ENCODE results near the gene RAD1. TPM values are rescaled to one million over a fixed set of nuclear protein-coding genes. Genes with fewer than 3 reads are reported as not detected.

Gene RAD1
- total RNA-seq, 4 donors from 2014 or later: 22.8 to 66.9 (median 30.2) TPM

DNA sequence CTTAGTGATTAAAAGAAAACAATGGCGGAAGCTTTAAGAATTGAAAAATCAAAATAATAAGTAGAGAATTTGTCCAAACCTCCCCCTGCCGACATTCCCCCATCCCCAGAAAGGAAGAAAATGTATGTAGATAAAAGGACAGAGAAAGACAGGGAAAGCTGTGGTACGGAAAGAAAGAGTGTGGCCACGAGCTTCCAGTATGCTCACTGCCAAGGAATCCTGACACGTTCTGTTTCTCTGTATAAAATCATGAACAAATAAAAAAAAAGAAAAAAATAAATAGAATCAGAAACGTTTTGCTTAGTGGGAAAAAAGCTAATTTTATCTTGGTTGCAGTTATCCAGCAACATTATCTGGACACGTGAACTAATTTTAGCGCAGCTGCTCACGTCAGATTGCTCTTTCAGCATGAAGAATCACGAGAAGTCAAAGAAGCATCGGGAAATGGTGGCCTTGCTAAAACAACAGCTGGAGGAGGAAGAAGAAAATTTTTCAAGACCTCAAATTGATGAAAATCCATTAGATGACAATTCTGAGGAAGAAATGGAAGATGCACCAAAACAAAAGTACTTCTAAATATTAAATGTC, 29.2 kb upstream of the RAD1 start:
- no peak for ATAC-seq
- Histone ChIP-seq H3K27ac (no peak overlapping the region), H3K4me1 (no peaks in the 10 kb centered on the region), H3K9me3 (no peaks in the 10 kb centered on the region), H3K27me3 (no peaks in the 10 kb centered on the region), H3K36me3 (peaks cover 0 to 91% of the 10 kb centered on the region in 2 donors), H3K4me3 (no peak overlapping the region)
- WGBS, 2 donors (ENCODE audit: low coverage in 1 of 2): 75 to 83% methylated on average over 7 to 11 of the region's 11 CpGs
- no peak for TF ChIP-seq POLR2AphosphoS5 (IDR thresholded peaks at IDR 0.05)
- TF ChIP-seq POLR2A (IDR thresholded peaks at IDR 0.05): no peak

DNA sequence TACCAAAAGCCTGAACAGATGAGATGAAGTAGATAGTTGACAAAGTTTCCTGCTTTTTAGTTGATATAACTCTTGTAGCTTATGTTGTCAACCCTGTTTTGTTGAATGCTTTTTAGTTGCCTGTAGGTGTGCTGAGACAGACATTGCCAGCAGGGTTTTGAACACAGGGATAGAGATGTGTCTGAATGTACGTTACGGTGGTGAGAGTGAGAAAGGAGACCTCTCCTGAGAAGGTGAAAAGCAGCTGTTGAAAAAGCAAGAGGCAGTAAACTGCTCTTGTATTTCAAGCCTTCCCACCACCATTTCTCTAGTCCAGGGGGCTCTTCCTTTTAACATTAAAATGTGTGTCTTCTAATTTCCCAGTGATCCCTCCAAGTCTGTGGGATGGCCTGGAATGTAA, 28.7 kb upstream of the RAD1 start:
- no peak overlapping the region for H3K4me3 ChIP-seq
- peaks cover 0 to 90% of the 10 kb centered on the region in 2 donors for H3K36me3 ChIP-seq

DNA sequence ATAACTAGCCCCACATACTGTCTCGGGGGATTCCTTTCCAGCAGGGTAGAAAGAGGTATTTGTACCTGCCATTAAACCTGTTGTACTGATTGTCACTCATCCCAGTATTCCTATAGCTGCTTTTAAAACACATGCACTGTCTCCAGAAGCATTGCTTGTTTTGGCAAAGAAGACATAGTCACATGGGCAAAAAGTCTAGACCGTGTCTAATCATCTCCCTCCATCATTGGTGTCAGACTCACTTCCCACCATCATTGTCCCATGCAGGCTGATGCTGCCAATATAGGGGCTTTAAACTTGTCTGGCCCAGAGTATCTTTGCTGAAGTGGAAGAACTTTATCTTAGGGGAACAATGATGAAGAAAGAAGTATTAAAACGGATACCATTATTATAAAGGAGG, 26.6 kb upstream of the RAD1 start:
- WGBS, 2 donors (ENCODE audit: low coverage in 1 of 2): 76 to 86% methylated on average over 2 to 3 of the region's 3 CpGs
- H3K36me3 ChIP-seq: peaks cover 6 to 98% of the 10 kb centered on the region in 2 donors
- no peak for TF ChIP-seq POLR2AphosphoS5 (IDR thresholded peaks at IDR 0.05)
- TF ChIP-seq POLR2A (IDR thresholded peaks at IDR 0.05): no peak
- TF ChIP-seq CTCF (IDR thresholded peaks at IDR 0.05): no peak
- TF ChIP-seq EP300 (IDR thresholded peaks at IDR 0.05): no peak
- ATAC-seq: no peak
- H3K27me3 ChIP-seq: no peaks in the 10 kb centered on the region
- H3K9me3 ChIP-seq: no peaks in the 10 kb centered on the region
- H3K27ac ChIP-seq: no peak overlapping the region
- H3K4me3 ChIP-seq: no peak overlapping the region
- H3K4me1 ChIP-seq: no peaks in the 10 kb centered on the region

More for the DNA sequence above, 28.7 kb upstream of the RAD1 start:
- Histone ChIP-seq H3K27me3 (no peaks in the 10 kb centered on the region), H3K4me1 (no peaks in the 10 kb centered on the region), H3K9me3 (no peaks in the 10 kb centered on the region), H3K27ac (no peak overlapping the region)
- TF ChIP-seq EP300 (IDR thresholded peaks at IDR 0.05) (no peak), CTCF (IDR thresholded peaks at IDR 0.05) (no peak)
- ATAC-seq: no peak
- WGBS, 2 donors (ENCODE audit: low coverage in 1 of 2): 85 to 91% methylated on average over 2 of the region's 2 CpGs

- 95% methylated on average over 2 of the region's 2 CpGs; no CpG with 5 or more reads in 1 of the 2 donors for WGBS, 2 donors (ENCODE audit: low coverage in 1 of 2)
- Histone ChIP-seq H3K4me3 (no peak overlapping the region), H3K27ac (no peak overlapping the region), H3K27me3 (no peaks in the 10 kb centered on the region), H3K4me1 (peaks cover 8 to 31% (median 9%) of the 10 kb centered on the region in 3 donors), H3K9me3 (no peaks in the 10 kb centered on the region), H3K36me3 (peaks cover 0 to 34% of the 10 kb centered on the region in 2 donors)
- no peak for ATAC-seq
- TF ChIP-seq POLR2AphosphoS5 (IDR thresholded peaks at IDR 0.05) (no peak), EP300 (IDR thresholded peaks at IDR 0.05) (no peak), CTCF (IDR thresholded peaks at IDR 0.05) (no peak), POLR2A (IDR thresholded peaks at IDR 0.05) (no peak)
Measured at GRCh38 chr5:34932947-34933346, 17.6 kb upstream of the RAD1 start.

- Histone ChIP-seq H3K4me1 (peaks cover 8 to 31% (median 9%) of the 10 kb centered on the region in 3 donors), H3K36me3 (peaks cover 0 to 23% of the 10 kb centered on the region in 2 donors), H3K9me3 (no peaks in the 10 kb centered on the region), H3K27ac (peak overlapping the region; percentile 82 to 98 (median 96)), H3K27me3 (no peaks in the 10 kb centered on the region), H3K4me3 (peak overlapping the region; percentile 60 to 90)
- TF ChIP-seq POLR2AphosphoS5 (IDR thresholded peaks at IDR 0.05) (no peak), CTCF (IDR thresholded peaks at IDR 0.05) (no peak), POLR2A (IDR thresholded peaks at IDR 0.05) (no peak), EP300 (IDR thresholded peaks at IDR 0.05) (no peak)
- no peak for ATAC-seq
- WGBS, 2 donors (ENCODE audit: low coverage in 1 of 2): 64 to 68% methylated on average over 3 to 4 of the region's 4 CpGs
Measured at GRCh38 chr5:34930870-34931269, 15.6 kb upstream of the RAD1 start.
